NCI-H2196 treated with DMSO at 0.1 percent for 48 hours (cell line): Measurements from ENCODE around the gene VAT1.
A peak's percentile ranks its signal among the peaks of the same experiment; 100 is the strongest.

Experiments used
- DNase-seq: peaks from one replicate; lab custom pipeline; 2025; ENCODE audit not compliant: unreplicated experiment; lab: John Stamatoyannopoulos, UW

The VAT1 gene

DNA sequence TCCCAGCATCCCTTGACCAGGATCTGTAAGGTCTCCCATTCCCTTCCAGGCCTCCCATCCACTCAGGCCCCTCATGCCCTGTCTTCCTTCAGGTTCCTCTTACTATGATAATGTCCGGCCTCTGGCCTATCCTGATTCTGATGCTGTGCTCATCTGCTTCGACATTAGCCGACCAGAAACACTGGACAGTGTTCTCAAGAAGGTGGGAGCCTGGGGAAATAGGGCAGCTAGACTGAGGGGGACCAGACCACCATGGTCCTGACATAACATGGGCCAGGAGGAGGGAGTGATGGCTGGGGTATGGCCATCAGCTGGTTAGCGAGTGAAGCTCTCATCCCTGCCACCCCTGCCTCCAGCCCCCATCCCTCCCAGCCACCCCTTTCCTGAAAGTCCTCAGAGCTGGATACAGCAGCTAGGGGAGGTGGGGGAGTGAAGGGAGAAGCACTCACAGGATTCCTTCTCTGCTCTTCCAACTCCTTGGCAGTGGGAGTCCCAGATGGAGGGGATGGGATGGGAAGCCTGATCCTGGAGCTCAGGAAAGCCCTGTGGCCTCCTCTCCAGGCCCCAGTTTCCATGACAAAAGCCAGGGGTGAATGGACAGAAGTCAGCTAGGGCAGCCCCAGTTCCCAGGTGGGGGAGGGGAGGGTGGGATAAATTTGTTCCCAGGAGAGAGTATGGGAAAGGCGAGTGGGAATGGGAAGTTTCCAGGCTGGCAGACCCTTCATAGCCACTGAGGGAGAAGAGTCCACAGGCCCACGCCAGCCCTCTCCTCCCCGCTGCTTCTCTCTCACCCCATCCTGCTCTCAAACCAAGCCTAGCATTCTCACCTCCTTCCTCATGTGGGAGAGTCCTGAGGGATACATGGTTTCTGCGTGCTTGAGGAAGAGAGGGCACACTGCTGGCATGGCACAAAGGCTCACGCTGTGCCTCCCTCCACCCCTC, 5.2 kb upstream of the VAT1 start:
- DNase-seq = no peak

DNA sequence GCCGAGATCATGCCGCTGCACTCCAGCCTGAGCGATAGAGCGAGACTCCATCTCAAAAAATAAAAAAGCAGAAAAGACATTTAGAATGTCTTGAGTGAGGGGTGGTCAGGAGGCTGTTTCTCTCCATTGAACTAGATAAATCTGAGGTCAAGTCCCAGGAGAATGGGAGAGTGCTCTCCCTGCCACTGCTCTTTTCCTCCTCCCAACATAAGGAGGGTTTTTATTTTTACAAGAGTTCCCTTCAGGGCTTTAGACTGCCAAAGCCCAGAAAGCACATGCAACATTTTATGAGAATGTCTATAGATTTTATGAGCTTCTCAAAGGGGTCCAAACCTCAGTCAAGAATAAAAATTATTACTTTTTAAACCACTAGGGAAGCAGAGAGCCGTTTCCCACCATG, 4.4 kb upstream of the VAT1 start:
- no peak for DNase-seq

DNA sequence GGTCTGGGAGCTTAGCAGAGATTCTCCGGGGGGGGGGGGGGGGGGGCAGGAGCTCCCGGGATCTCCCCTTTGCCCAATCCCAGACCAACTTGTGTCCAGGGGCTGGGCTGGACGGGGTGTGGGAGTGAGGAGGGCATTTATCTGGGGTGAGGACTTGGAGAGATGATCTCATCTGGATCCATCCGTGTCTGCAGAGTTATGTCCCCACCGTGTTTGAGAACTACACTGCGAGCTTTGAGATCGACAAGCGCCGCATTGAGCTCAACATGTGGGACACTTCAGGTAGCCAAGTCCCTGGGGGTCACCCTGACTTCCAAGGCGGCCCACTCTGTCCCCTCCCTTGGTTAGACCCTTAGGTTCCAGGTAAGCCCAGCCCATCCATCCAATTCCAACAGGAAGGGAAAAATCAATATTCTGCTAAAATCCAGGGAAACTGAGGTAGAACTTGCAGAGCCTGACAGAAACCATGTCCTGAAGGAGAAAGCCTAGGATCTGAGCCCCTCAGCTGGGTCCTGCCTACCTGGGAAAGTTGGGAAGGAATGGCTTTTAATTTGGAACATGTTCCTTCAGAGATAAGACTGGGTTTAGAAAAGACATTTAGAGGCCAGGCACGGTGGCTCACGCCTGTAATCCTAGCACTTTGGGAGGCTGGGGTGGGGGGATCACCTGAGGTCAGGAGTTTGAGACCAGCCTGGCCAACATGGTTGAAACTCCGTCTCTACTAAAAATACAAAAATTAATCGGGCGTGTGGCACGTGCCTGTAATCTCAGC, 3.8 kb upstream of the VAT1 start:
- no peak for DNase-seq

DNA sequence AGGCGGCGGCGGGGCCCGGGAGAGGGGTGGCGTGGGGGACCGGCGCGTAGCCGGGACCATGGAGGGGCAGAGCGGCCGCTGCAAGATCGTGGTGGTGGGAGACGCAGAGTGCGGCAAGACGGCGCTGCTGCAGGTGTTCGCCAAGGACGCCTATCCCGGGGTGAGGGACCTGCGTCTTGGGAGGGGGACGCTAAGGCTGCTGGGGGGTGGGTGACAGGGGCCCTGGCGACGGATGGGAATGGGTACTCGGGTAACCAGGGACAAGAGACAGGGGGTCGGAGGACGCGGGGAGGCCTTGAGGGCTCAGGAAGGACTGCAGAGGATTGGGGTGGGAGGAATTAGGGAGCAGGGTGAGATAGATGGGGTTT, 3.1 kb upstream of the VAT1 start:
- DNase-seq = no peak

DNA sequence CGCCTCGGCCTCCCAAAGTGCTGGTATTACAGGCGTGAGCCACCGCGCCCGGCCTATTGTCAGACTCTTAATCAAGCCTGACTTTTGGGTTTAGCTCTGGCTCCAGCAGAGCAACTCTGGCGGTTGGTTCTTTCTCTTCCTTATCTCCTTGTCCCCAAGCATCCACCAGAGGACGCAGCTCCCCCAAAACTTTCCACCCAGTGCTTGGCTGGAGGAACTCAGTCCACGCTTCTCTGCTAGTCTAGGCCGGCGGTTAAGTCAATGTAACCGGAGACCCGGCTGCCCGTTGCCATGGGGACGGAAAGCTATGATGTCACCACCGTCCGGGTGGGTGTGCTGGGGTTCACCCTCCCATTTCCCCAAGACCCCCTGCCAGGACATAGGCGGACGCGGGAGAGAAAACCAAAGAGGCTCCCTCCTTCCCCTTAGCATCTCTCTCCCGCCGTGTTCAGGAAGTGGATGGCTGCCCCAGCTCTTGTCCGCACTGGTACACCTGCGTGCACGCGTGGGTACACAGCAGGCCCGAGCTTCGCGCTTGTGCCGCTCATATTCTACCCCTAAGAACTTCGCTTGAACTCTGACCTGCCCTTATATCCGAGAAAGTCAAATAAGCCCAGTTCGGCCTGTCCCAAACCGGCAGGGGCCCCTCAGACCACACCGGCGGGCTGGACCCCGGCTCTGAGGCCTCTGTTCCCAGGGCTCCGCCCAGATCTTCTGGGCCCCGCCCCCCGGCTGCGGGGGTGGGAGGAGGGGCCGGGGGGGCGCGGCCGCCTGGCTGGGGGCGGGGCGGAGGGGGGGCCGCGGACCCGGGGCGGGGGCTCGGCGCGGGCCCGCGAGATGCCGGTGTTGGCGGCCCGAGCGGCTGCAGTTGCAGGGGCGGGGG, 2.5 kb upstream of the VAT1 start, which contains the start of gene RND2:
Gene RND2, plus strand, starts transcription at position 825 of the 883 bp plus-strand sequence. CDS start 117 bp downstream, outside the sequence.
- peak; percentile 70 for DNase-seq

DNA sequence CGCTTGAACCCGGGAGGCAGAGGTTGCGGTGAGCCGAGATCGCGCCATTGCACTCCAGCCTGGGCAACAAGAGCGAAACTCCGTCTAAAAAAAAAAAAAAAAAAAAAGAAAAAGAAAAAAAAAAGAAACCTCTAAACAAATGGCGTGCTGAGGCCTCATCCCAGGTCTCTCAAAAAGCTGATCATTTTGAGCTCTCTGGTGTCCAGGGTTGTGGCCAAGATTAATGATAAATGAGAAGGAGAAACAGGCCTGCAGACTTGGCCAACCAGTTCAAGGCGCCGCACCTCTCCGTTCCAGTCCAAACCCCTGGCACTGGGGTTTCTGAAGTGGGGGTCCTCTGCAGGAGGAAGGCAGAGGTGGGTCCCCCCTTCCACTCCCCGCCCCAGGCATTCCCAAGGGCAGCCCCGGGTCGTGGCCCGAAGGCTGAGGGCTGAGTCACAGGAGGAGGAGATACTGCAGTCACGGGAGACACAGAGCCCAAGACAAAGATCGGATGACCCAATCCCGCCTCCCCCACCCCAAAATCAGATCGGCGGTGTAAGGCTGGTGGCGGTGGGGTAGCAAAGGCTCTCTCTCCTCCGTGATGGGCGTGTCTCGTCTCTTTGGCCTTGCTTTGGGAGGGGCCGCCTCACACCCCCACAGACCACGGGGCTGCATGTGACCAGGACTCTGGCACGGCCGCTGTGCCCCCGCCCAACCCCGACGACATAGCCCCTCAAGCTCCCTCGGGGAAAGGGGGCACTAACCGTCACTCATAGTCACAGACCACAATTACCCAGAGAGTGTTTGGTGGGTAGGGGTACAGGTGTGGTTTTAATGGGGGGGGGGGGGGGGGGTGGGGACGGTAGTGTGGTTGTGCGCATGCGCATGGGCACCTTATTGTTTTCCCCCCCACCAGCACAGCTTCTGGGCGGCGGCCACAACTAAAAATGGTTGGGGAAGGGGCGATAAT, 1.1 kb downstream of the VAT1 start:
- DNase-seq = peak; percentile 36

DNA sequence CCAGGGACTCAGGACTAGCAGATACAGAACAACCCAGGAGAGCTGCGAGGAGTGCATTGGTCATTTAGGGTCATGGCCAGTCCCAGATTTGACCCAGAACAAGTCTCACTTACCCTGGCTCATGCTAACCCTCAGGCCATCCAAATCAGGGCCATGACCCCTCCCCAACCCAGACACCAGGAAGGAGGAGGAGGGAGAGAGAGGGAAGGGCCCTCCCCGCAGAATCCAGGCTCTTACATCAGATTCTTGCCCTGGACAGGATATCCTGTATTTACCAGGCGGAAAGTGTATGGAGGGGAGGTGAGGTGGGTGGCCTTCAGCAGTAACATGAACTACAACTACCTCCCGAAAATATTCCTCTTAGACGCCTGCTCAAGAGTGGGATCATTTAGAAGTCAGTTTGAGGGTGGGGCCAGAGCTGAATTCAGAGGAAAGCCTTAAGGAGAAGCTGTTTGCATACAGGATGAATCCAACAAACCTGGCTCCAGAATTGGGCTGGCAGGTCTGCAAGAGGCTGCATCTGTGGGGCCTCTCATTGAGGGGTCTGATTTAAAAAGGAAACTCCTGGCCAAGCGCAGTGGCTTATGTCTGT, 2.1 kb downstream of the VAT1 start:
- no peak for DNase-seq

DNA sequence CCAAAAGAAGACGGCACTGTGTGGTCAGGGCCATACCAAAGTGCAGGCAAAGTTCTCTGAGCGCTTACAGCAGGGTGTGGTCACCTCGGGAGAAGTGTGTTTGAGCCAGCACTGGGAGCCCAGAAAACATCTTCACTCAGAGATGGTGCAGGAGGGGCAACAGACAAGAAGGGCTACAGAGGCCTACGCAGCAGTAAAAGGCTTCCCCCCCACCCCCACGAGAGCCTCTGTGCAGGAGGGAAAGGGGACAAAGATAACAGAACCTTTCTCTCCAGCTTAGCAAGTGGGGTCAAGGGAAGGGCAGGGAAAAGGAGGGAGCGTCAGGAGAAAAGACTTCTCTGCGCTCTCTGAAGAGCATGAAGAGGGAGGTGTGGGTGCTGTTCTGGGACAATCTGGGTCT, 2.8 kb downstream of the VAT1 start:
- no peak for DNase-seq

DNA sequence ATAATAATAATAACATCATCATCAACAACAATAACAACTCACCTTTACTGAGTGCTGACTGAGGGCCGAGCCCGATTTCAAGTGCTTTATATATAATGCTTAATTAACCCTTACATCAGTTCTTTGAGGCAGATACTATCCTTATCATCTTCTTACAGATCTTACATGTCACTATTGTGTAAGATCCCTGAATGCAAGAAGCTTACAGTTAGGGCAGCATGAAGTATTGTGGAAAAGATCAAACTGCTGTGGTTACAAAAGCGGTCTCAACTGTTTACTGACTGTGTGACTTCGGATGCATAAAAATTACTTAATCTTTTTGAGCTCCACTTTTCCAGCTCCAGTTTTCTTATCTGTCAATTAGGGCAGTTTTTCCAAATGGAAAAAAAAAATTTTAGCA, 3.3 kb downstream of the VAT1 start:
- no peak for DNase-seq

DNA sequence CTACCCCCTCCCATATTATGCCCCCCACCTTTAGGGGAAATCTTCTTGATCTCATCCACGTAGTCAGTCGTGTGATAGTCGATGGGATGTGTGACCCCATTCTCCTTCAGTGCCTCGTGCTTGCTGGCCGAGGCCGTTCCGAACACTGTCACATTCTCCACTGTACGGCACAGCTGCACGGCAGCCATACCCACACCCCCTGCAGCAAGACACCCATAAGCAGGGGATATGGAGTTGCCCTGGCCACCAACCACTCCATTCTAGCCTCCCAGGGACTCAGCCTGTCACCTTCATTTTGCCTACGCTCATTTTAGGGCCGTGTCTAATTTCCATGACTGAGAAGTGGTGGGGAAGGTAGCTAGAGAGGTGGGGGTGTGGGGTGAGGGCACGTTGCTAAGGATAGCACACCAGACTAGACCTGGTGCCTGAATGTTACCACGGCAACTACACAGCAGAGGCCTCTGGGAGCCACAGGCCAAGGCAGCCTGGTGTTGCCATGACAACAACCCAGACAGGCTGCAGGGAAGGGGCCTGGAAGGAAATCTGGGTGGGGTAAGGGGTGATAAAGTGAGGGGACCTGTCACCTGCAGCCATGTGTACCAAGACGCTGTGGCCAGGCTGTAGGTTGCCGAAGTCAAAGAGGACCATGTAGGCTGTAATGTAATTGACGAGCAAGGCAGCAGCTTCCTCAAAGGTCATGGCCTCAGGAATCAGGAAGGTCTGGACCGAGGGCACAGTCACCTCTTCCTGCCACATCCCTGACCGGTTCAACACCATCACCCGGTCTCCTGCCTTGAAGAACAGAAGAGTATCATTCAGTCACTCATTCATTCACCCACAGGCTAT, 4.0 kb downstream of the VAT1 start:
- DNase-seq = peak; percentile 10

DNA sequence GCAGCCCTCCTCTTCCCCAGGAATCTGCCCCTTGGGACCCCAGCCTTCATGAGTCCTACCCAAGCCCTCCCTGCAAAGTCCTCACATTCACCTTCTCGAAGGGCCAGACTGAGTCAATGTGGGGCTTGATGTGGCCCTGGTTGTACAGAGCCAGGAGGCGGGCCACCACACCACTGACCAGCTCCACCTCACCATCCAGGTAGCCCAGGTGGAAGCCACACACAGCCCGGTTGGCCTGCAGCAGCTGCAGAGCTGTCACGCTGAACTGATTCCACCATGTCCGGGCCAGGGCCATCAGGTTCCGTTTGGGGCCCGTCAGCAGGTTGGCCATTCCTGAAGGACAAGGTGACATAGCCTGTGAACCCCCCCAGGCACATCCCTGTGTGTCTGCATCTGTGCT, 6.0 kb downstream of the VAT1 start:
- DNase-seq = no peak

DNA sequence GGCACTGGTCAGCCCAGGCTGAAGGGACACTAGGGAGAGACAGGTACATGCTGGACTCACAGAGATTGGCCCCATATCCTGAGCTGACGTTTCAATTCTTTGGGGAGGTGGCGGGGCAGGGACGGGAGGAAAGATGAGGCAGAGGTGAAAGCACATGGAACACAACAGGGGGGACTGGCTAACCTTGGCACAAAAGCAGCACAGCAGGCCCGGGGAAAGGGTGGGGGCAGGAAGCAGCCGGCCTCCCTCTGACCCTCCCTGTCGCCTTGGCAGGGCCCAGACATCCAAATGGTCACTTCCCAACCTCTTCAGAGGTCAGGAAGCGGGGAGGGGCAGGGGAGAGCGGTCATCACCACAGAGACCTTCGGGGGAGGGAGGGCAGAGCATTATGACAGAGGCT, 6.6 kb downstream of the VAT1 start:
- DNase-seq = no peak

DNA sequence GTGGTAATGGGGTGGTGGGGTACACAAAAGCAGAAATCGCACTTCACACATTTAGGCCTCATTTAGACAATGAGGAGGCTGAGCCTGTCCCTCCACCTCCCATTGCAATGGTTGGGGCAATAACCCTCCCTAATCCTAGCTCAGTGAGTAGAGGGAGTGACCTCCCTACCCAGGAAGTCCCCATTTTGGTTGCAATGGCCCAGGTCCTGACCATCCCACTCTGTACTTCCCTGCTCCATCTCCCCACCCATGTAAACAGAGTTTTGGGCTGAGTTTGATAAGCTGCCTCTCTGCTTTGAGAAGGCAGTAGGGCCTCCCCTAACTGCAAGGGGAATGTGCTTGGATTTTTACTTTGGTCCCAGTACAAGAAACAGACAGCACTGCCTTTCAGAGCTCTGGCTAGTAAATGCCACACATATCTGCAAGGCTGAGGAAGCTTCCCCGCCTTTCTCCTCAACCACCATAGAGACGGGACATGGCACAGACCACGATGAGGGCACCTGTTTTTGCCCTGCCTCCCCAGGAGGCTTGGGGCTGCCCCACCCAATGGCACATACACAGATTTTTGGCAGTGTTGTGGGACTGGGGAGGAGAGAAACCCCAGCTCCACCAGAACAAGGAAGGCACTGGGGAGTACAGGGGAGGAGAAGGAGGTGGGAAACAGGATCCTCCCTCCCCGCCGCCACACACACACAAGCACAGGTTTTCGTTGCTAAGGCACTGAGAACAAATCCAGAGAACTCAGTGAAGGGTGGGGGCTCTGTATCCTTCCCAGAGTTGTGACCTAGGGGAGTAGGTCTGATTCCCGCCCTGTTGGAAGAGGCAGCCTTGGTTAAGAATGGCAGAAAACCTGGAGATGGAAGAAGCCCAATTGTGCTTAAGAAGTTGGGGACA, 7.3 kb downstream of the VAT1 start:
- no peak for DNase-seq

DNA sequence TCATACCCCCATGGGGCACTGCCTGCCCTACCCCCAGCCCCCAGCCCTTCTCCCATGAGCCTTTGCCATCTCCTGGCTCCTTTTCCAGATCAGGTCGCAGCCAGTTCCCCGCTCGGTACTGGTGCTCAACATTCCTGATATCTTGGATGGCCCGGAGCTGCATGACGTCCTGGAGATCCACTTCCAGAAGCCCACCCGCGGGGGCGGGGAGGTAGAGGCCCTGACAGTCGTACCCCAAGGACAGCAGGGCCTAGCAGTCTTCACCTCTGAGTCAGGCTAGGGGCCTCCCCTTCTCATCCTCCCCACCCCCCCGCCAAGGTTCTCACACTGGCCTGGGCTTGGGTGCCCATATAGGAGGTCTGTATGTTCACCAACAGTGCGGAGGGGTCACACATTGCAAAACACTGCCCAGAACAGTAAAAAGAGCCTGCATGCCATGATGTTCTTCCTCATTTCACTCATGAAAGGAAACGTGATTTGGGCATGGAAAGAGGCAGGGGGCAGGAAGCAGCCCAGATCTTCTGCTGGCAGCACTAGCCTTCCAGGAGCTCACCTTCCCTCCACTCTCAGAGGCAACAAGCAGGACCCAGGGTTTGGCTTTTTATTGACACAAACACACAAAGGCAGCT, 8.1 kb downstream of the VAT1 start:
- DNase-seq = no peak

DNA sequence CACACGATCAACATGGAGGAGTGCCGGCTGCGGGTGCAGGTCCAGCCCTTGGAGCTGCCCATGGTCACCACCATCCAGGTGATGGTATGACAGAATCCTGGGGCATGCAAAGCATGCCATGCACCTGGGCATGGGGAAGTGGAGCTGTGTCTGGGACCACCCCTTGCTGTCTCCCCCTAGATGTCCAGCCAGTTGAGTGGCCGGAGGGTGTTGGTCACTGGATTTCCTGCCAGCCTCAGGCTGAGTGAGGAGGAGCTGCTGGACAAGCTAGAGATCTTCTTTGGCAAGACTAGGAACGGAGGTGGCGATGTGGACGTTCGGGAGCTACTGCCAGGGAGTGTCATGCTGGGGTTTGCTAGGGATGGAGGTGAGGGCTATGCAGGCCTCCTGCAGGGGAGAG, 8.9 kb downstream of the VAT1 start:
- DNase-seq = no peak

DNA sequence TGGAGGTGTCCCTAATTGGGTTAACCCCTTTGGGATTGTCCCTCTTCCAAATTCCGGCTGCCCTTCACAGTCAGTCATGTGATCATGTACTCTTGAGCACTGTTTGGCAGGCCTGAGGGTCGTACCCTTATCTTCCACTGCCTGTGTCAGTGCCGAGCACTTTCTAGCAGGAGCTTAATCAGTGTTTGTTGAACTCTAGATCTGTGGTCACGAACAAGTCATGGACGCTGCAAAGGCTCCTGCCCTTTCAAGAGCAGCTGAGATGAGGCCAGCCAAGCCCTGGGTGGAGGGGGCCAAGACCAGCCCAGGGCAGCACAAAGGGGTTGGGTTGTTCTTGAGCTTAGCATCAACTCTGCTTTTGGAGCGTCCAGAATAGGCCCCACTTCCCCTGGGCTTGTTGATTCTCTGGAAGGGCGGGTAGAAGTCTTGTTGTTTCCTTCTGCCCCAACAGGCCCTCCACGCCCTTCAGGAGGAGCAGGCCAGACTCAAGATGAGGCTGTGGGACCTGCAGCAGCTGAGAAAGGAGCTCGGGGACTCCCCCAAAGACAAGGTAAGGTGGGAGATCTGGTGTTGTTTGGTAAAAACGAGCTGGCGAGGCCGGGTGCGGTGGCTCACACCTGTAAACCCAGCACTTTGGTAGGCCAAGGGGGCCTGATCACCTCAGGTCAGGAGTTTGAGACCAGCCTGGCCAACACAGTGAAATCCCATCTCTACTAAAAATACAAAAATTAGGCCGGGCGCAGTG, 10.3 kb downstream of the VAT1 start:
- no peak for DNase-seq
